GM21360 (cell line): ENCODE data around the gene HOXA4.
A peak's percentile ranks its signal among the peaks of the same experiment; 100 is the strongest.

Experiments
- ATAC-seq: cut with Tn5 transposase; IDR thresholded peaks from one replicate; pipeline ENCODE4 v1.9.1; 2021; ENCODE audit warnings: mild to moderate bottlenecking, moderate library complexity; ENCODE audit not compliant: unreplicated experiment

Gene HOXA4

GRCh38 chr7:27169658-27170425, 39.3 kb upstream of the HOXA4 start:
- ATAC-seq, result no peak

DNA sequence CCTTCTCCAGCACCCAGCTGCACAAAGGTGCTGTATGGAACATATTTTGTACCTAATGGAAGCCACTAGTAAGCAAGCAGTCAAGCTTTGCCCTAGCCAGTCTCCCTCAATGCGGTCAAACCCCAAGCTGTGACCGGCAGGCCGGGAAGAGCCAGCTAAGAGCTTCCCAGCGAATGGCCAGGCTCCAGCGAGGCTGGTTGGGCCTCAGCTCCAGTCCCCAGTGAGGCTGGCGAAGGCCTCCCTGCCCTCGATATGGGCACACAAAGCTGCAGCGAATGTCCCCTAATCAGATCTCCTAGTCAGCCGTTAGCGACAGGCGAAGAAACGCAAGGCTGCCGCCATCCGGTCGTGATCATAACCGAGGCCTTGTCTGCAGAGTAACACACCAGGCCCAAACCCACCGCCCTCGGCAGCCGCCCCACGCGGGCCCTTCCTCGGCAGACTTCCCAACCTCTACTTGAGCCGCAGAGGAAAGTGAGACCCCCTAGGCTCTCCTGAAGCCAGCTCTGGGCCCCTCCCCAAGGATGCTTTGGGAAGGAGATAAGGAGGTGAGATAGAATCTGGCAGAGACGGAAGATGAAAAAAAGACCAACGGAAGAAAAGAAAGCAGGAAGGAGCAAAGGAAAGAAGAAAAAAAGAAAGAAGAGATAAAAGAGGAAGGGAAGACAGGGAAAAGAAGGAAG, 37.8 kb upstream of the HOXA4 start:
- ATAC-seq, result no peak

GRCh38 chr7:27167916-27168264, 37.3 kb upstream of the HOXA4 start:
- ATAC-seq, result no peak

GRCh38 chr7:27166531-27167505, 36.3 kb upstream of the HOXA4 start:
- no peak for ATAC-seq

DNA sequence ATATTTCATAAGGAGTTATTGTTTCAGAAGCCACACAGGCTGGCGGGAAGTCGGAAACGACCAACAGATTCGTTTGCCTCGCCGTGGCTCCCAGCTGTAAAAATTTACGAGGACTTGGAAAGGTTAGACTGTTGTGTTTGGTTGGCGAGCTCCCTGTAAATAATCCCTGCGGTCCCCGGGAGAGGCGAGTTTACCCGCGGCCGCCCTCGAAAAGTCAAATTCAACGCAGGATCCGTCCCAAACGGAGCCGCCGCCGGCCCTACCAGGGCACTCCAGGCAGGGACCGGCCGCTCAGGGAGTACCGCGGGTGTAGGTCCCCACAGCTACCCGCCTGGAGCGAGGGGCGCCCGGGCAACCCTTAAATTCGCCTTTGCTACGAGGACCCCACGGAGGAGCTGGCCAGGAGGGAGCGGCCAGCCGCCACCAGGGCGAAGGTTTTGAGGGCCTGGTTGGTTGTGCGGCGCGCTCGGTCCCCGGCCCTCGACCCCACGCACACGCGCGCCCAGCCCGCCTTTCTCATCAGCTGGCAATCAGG, 35.5 kb upstream of the HOXA4 start:
- ATAC-seq, result no peak

DNA sequence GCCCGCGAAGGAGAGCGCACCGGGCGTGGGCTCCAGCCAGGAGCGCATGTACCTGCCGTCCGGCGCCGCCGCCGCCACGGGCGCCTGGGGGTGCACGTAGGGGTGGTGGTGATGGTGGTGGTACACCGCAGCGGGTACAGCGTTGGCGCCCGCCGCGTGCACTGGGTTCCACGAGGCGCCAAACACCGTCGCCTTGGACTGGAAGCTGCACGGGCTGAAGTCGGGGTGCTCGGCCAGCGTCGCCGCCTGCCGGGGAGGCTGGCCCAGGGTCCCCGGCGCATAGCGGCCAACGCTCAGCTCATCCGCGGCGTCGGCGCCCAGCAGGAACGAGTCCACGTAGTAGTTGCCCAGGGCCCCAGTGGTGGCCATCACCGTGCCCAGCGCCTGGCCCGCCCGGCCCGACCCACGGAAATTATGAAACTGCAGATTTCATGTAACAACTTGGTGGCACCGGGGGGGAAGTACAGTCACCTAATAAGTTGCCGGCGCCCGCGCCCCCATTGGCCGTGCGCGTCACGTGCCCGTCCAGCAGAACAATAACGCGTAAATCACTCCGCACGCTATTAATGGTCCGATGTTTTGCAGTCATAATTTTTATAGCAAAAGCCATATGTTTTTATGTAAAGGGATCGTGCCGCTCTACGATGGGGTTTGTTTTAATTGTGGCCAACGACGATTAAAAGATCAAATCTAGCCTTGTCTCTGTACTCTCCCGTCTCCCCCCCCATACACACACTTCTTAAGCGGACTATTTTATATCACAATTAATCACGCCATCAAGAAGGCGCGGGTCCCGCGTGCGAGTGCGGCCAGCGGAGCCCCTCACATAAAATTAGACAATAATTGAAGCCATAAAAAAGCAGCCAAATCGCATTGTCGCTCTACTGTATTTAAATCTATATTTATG, 34.8 kb upstream of the HOXA4 start, which contains the start of gene HOXA9:
HOXA9 (minus strand) TSS at position 449 of the 907 bp plus-strand sequence; CDS start at position 369, 80 bp downstream.
- ATAC-seq, result no peak

- ATAC-seq, result no peak
Observed at GRCh38 chr7:27164367-27165088, 34.0 kb upstream of the HOXA4 start.

GRCh38 chr7:27164045-27164366, 33.4 kb upstream of the HOXA4 start:
- no peak for ATAC-seq

GRCh38 chr7:27163288-27164044, 32.9 kb upstream of the HOXA4 start:
- no peak for ATAC-seq

DNA sequence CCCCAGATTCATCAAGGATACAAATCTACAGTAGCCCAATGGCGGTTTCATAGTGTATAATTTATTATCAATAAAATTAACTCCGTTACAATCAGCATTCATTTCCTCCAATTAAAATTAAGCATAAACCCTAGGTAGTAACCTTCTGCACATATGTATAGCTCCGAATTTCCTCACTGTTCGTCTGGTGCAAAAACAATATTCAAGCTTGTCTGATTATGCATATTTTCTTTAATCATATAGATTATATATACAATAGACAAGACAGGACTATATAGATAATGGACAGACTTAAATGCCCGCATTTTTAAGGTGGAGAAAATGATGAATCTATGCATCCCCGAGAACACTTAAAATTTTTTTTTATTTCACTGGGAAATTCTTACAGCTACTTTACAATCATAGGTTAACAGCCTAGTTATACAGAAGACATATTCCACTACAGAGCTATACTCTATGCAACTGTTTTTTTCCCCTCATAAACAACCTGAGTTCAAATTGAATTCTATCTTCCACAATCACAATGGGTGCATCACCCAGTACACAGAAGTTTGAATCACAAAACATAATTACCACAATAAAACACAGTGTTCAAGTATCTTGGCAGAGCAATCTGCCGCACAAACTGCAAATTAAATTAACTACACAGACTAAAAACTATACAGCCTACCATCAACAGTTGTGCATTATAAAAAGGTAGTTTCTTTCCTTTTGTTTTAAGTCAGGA, 32.2 kb upstream of the HOXA4 start:
- no peak for ATAC-seq

GRCh38 chr7:27161721-27162560, 31.4 kb upstream of the HOXA4 start:
- no peak for ATAC-seq

- no peak for ATAC-seq
Observed at GRCh38 chr7:27161214-27161720, 30.7 kb upstream of the HOXA4 start.

GRCh38 chr7:27160546-27161213, 30.1 kb upstream of the HOXA4 start:
- ATAC-seq, result peak; percentile 49

DNA sequence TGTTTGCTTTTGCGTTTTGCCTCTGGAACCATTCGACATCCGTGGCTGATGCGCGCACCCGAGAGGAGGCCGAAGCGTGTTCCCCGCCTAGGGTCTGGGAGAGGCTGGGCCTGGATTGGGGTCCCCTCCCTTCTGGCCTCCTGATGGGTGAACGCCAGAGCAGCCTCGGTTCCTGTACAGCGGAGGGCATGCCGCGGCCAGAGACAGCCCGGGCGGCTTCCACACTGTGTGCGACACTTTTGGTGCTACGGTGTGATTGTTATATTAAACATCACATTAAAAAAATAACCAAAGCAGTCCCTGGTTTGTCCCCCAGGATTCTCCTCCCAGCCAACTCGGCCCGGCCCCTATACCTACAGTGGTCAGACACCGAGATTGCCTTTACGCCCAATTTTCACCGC, 29.6 kb upstream of the HOXA4 start:
- no peak for ATAC-seq

DNA sequence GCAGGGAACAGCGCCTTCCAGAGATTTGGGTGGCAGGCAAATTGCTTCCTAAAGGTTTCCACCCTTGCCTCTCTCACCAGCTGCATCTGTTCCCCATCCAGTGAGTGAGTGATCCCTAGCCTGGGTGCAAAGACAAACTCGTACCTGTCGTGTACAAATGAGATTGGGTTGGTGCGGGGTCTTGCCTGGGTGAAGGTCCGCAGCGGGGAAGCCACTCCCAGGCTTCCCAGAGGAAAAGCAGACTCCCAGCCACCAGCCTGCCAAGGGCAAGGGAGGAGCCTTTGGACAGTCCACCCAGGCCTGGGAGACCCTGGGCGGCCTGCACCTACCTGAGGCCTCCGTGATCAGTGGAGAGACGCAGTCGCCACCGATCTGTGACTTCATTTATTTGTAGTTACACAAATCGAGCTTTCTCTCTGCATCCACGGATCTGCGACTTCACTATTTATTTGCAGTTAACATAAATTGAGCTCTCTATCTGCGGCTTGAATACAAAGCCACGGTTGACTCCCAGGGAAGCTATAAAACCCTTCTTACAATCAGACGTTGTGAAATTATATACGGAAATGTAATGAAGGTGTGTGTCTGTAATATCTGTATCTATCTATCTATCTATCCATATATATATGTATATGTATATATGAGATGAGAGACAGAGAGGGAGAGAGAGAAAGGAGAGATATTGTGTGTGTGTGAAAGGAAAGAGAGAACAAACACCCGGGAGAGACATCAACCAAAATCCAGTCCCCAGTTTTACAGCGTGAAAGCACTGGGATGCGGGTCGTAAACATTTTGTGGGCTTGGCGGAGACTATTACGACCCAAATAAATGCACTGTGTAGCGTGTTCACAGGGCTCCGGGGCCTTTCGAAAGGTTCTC, 28.9 kb upstream of the HOXA4 start:
- ATAC-seq, result no peak
